ENCODE measurements around the gene DPP6. TPM values are rescaled to one million over a fixed set of nuclear protein-coding genes. Genes with fewer than 3 reads are reported as not detected.

Gene DPP6
- total and polyA plus RNA-seq, 2 of the 8 experiments (the other 6 are each of a cell fraction or from before 2014, with no cell fraction given), result 4.7 to 6.8 TPM

DNA sequence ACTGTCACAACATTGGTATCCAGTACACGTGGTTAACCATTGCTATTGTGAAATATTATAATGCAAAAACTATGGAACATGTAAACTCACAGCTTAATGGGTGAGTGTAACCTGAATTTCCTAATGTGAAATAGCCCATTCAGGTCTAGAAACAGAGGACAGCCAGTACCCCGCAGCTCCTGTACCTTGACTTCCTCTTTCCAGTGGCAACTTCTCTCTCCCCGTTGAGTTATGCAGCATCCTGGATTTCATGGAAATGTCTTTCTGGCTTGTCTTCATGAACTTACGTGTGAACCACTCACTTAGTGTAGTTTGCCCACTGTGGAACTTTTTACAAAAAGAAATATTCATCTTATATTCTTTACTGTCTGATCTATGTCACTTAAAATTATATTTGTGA lies 384.4 kb downstream of the DPP6 start:
- Histone ChIP-seq H2BK12ac (ENCODE audit: low read depth, low read length) (no peak overlapping the region), H4K8ac (ENCODE audit: extremely low read depth, insufficient read depth, low read length) (no peak overlapping the region), H2AK5ac (ENCODE audit: low read depth, low read length) (no peak overlapping the region), H3K4me2 (ENCODE audit: insufficient read depth in 1 of 2, low read depth in 2 of 2, low read length in 2 of 2) (no peak overlapping the region), H2AFZ (ENCODE audit: low read length) (no peak overlapping the region), H2BK20ac (ENCODE audit: low read length) (no peak overlapping the region), H2BK15ac (ENCODE audit: low read length) (no peak overlapping the region), H3K36me3 (ENCODE audit: control insufficient read depth in 2 of 4, insufficient read depth in 4 of 4, low read length in 3 of 4) (no peaks in the 10 kb centered on the region), H3K4me1 (replicated peaks in 1 of 4; ENCODE audit: control insufficient read depth in 3 of 4, insufficient read depth in 4 of 4, low read length in 3 of 4) (no peaks in the 10 kb centered on the region), H3K4ac (replicated peaks; ENCODE audit: insufficient read length, low read depth, low read length) (no peak overlapping the region), H3K4me3 (ENCODE audit: extremely low read depth in 1 of 4, insufficient read depth in 2 of 4, low read depth in 3 of 4, low read length in 4 of 4) (no peak overlapping the region), H4K20me1 (replicated peaks in 1 of 2; ENCODE audit: control insufficient read depth in 1 of 2, insufficient read depth in 2 of 2, low read length in 2 of 2) (no peaks in the 10 kb centered on the region), H3K79me2 (ENCODE audit: control insufficient read depth in 1 of 2, insufficient read depth in 2 of 2, low read length in 2 of 2) (no peaks in the 10 kb centered on the region), H3K9ac (replicated peaks in 1 of 4; ENCODE audit: extremely low read depth in 1 of 4, low read depth in 3 of 4, low read length in 3 of 4) (no peak overlapping the region), H3K27me3 (replicated peaks in 1 of 4; ENCODE audit: control insufficient read depth in 3 of 4, extremely low read depth in 1 of 4, insufficient read depth in 3 of 4, low read length in 3 of 4) (no peaks in the 10 kb centered on the region), H3K79me1 (ENCODE audit: low read depth, low read length) (no peaks in the 10 kb centered on the region), H4K91ac (replicated peaks; ENCODE audit: insufficient read length, low read length) (no peak overlapping the region), H3K14ac (ENCODE audit: insufficient read length) (no peak overlapping the region), H3K9me3 (ENCODE audit: insufficient read depth in 2 of 2, low read depth in 1 of 2, low read length in 1 of 2) (no peaks in the 10 kb centered on the region), H3K56ac (replicated peaks; ENCODE audit: insufficient read length, low read depth, low read length) (no peak overlapping the region), H2BK120ac (replicated peaks; ENCODE audit: low read depth, low read length) (no peak overlapping the region), H2BK5ac (ENCODE audit: low read depth, low read length) (no peak overlapping the region), H3K27ac (ENCODE audit: low read depth, low read length) (no peak overlapping the region), H3K23ac (ENCODE audit: insufficient read length) (no peak overlapping the region), H3K23me2 (ENCODE audit: low read depth, low read length) (no peaks in the 10 kb centered on the region), H3K18ac (ENCODE audit: extremely low read depth, low read length) (no peak overlapping the region), H4K5ac (ENCODE audit: insufficient read length, low read depth, low read length) (no peak overlapping the region)
- ChIA-PET CTCF (ENCODE audit: partially characterized antibody) (no interaction called here), POLR2A (ENCODE audit: partially characterized antibody) (no interaction called here)
- FAIRE-seq (no peak), DNase-seq (ENCODE audit: low read depth in 1 of 2, low spot score in 2 of 2) (no peak)
- TF ChIP-seq NANOG (IDR thresholded peaks at IDR 0.05; ENCODE audit: insufficient read depth, low read depth, low read length, poor library complexity, severe bottlenecking) (no peak), POU5F1 (IDR thresholded peaks at IDR 0.05; ENCODE audit: low read depth, low read length) (no peak), KDM1A (IDR thresholded peaks at IDR 0.05; ENCODE audit: borderline replicate concordance, low read length) (no peak), POLR2AphosphoS5 (IDR thresholded peaks at IDR 0.05; ENCODE audit: low read depth, low read length) (no peak)
- 94% methylated on average over 4 of the region's 4 CpGs; no CpG with 5 or more reads in 1 of the 2 experiments for WGBS, 2 experiments (ENCODE audit: extremely low coverage in 1 of 2, insufficient coverage in 1 of 2, insufficient read length in 1 of 2, insufficient replicate concordance in 2 of 2, low coverage in 1 of 2, low lambda C conversion rate in 2 of 2, missing lambda C conversion rate in 1 of 2)
